Transverse colon (tissue), 4 donors: ENCODE data around the gene ARF6.

Experiments
- EP300 ChIP-seq: sonication (generic); formaldehyde crosslinking; IDR thresholded peaks from one replicate; pipeline ENCODE4 v1.6.1; 2017; ENCODE audit warnings: antibody characterized with exemption, low read depth
- POLR2A ChIP-seq: fragments of 450-650 bp; IDR thresholded peaks from one replicate; pipeline ENCODE4 v1.6.1; 2016; ENCODE audit warnings: antibody characterized with exemption, mild to moderate bottlenecking, moderate library complexity
- POLR2AphosphoS5 ChIP-seq, 3 donors: sonication (generic); formaldehyde crosslinking; IDR thresholded peaks; one replicate each; pipeline ENCODE4 v1.6.1; 2016; ENCODE audit warnings: antibody characterized with exemption in 3 of 3
- TF ChIP-seq, protein P1 (sequence below), 5 experiments: fragments of 200-600 bp in 3 of 5; fragments of 450-650 bp in 2 of 5; sonication (generic) in 3 of 5; IDR thresholded peaks; 1 replicate in 2 of 5; 2 replicates in 3 of 5; pipeline ENCODE4 v1.5.1; 2016 to 2017; ENCODE audit warnings: antibody characterized with exemption in 5 of 5, inconsistent platforms in 3 of 5, mild to moderate bottlenecking in 2 of 5, moderate library complexity in 1 of 5

DNA sequence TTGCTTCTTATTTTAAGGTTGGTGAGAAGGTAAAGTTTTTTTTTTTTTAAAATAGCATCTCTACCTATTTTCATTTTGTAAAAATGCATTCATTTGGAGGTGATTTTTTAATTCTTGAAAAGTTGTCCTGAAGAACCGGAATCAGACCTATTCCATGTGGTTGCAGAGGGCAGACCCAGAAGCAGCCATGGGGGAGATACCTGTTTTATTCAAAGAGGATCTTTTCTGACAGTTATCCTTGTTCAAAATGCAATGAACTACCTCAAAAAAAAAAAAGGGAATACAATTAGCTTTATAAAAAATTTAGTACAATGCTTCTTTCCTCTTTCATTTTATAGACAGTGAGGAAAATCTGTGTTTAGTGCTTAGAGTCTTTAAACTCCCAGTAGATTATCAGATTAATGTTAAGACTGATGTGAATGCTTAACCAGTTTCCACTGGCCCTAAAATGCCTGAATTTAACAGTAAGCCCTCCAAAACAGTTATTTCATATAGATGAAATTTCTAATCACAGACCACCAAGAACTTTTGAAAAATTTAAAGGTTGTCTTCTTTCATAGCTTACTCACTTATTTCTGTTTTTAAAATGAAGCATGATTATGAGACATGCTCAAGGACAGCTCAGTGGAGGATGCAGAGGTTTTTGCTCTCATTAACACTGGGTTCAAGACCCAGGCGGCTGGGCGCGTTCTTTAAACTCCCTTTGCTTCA lies 31.7 kb upstream of the ARF6 start:
- TF ChIP-seq, protein P1, sequence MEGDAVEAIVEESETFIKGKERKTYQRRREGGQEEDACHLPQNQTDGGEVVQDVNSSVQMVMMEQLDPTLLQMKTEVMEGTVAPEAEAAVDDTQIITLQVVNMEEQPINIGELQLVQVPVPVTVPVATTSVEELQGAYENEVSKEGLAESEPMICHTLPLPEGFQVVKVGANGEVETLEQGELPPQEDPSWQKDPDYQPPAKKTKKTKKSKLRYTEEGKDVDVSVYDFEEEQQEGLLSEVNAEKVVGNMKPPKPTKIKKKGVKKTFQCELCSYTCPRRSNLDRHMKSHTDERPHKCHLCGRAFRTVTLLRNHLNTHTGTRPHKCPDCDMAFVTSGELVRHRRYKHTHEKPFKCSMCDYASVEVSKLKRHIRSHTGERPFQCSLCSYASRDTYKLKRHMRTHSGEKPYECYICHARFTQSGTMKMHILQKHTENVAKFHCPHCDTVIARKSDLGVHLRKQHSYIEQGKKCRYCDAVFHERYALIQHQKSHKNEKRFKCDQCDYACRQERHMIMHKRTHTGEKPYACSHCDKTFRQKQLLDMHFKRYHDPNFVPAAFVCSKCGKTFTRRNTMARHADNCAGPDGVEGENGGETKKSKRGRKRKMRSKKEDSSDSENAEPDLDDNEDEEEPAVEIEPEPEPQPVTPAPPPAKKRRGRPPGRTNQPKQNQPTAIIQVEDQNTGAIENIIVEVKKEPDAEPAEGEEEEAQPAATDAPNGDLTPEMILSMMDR (IDR thresholded peaks at IDR 0.05) = no peak
- TF ChIP-seq POLR2A (no peak), POLR2AphosphoS5 (IDR thresholded peaks at IDR 0.05) (no peak), EP300 (no peak)
